Fibroblast of mammary gland (primary cell): ENCODE data around the gene TRPM2.

Source experiments
- DNase-seq: peaks from one replicate; pipeline ENCODE4 v3.0.0-alpha.2; 2010; ENCODE audit warnings: low read depth
- H3K4me3 ChIP-seq: 2 replicates; pipeline ENCODE4 v1.5.1; 2011; ENCODE audit warnings: low read depth, mild to moderate bottlenecking, low read length, moderate library complexity; ENCODE audit not compliant: control insufficient read depth
- TF ChIP-seq, protein P1 (sequence below): conservative IDR thresholded peaks from 2 replicates; pipeline ENCODE4 v1.5.1; 2011; ENCODE audit warnings: low read depth, low read length, inconsistent platforms; ENCODE audit not compliant: control insufficient read depth, insufficient read depth

The TRPM2 gene

GRCh38 chr21:44321846-44322450 is 31.5 kb upstream of the TRPM2 start:
- no peak overlapping the region for H3K4me3 ChIP-seq
- DNase-seq: no peak
- TF ChIP-seq, protein P1, sequence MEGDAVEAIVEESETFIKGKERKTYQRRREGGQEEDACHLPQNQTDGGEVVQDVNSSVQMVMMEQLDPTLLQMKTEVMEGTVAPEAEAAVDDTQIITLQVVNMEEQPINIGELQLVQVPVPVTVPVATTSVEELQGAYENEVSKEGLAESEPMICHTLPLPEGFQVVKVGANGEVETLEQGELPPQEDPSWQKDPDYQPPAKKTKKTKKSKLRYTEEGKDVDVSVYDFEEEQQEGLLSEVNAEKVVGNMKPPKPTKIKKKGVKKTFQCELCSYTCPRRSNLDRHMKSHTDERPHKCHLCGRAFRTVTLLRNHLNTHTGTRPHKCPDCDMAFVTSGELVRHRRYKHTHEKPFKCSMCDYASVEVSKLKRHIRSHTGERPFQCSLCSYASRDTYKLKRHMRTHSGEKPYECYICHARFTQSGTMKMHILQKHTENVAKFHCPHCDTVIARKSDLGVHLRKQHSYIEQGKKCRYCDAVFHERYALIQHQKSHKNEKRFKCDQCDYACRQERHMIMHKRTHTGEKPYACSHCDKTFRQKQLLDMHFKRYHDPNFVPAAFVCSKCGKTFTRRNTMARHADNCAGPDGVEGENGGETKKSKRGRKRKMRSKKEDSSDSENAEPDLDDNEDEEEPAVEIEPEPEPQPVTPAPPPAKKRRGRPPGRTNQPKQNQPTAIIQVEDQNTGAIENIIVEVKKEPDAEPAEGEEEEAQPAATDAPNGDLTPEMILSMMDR: no peak

DNA sequence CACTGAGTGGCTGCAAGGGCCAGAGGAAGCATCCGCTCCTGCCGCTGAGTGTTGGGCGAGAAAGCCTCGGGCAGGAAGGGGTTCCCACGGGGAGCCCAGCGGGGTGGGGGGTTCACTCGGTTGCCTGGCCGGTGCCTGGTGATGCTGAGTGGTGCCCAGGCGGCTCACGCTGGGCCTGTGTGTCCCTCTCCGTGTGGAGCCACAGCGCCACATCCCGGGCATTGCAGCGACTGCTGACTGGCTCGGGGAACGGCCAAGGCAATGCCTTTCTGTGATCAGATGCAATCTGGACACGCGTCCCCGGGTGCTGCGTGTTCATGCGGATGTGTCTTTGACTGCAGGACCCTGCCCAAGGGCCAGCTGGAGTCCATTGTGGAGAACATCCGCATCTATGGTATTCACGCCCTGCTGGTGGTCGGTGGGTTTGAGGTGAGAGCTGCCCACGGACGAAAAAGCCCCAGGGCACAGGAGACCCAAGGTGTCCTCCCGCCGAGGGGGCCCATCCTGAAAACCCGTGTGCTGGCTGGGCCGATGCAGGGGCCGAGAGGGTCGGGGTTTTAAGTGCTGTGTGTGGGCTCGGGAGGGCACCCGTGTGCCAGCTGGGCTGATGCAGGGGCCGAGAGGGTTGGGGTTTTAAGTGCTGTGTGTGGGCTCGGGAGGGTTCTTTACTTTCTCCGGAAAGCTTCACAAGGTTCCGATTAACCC is 30.6 kb upstream of the TRPM2 start:
- H3K4me3 ChIP-seq: no peak overlapping the region
- TF ChIP-seq, protein P1: no peak
- no peak for DNase-seq

DNA sequence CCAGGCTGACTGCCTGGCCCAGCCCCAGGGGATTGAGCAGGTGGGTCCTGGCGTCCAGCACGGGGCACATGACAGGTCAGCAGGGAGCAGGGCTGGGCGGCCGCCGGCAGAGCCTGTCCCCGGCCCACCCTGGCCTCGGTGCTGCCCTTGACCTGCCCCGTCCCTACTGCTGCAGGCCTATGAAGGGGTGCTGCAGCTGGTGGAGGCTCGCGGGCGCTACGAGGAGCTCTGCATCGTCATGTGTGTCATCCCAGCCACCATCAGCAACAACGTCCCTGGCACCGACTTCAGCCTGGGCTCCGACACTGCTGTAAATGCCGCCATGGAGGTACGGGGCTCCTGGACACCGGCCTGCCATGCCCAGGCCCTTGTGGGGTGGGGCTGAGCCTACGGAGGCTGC is 29.8 kb upstream of the TRPM2 start:
- H3K4me3 ChIP-seq: no peak overlapping the region
- TF ChIP-seq, protein P1: no peak

DNA sequence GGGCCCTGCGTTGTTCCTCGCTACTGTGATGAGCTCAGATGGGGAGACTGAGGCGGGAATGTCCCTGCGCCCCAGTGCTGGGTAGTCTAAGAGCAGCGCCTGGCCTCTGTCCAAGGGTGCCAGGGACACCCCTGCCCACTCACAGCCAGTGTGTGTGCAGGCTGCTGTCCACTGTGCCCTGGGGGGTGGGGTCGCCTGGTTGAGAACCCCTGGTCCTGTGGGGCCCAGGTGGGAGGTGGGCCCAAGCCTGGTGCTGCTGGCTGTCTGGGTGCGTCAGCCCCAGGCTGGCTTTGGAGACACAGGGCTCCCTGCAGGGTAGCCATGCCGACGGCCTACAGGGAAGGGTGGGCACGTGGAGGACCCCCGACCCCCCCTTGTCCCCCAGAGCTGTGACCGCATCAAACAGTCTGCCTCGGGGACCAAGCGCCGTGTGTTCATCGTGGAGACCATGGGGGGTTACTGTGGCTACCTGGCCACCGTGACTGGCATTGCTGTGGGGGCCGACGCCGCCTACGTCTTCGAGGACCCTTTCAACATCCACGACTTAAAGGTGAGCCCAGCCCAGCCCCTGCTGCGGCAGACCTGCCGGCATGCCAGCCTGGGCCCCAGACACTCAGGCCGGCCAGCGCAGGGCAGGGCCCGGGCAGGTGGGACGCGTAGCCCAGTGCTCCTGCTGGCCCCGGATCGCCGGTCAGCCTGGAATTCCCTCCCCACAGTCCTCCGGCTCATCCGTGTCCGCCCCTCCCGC is 29.1 kb upstream of the TRPM2 start:
- H3K4me3 ChIP-seq: no peak overlapping the region
- TF ChIP-seq, protein P1: no peak
- DNase-seq: no peak

More for the DNA sequence above, 29.8 kb upstream of the TRPM2 start:
- no peak for DNase-seq

DNA sequence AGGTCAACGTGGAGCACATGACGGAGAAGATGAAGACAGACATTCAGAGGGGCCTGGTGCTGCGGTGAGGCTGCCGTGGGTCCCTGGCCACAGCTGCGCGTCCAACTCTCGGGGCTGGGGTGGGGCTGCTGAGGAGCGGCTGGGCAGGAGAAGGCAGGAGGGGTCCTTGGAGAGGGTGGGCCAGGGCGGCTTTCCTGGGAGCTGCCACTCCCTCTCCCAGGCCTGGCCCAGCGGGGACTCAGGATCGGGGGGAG is 28.6 kb upstream of the TRPM2 start:
- H3K4me3 ChIP-seq: no peak overlapping the region
- no peak for DNase-seq
- TF ChIP-seq, protein P1: no peak

DNA sequence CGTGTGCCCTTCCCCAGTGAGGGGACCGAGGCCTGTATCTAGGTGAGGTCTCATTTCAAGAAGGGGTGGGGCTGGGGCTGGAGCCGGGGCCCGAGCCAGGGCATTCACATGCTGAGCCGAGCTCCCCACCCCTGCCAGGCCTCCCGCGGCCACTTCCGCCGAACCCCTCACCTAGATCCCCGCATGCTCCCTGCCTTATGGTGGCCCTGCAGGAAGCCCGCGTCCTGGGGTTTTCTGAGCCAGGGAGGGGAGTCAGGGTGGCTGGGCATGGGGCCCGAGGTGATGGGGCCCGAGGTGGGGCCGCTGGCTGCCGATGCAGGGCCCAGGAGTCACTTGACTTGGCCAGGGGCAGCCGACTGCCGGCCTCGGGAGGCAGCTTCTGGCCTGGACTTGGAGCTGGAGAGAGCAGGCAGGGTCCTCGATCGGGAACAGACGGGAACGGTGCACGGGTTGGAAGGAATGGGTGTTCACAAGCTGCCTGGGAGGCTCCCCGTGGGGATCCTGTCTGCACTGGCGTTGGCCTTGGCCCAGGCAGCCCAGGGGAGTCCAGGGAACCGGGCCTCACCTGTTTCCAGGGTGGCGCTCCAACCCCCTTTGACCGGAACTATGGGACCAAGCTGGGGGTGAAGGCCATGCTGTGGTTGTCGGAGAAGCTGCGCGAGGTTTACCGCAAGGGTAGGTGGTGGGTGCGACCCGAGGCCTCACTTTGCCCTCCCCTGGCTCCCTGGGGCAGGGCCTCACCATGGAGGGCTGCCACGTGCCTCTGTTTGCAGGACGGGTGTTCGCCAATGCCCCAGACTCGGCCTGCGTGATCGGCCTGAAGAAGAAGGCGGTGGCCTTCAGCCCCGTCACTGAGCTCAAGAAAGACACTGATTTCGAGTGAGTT is 27.8 kb upstream of the TRPM2 start:
- H3K4me3 ChIP-seq: no peak overlapping the region
- no peak for DNase-seq
- TF ChIP-seq, protein P1: no peak
